Fibroblast of pulmonary artery (primary cell): Measurements from ENCODE around the gene LINC01488.

Experiments
- DNase-seq: peaks from one replicate; pipeline ENCODE4 v3.0.0-alpha.2; 2010; ENCODE audit warnings: low read depth
- H3K4me3 ChIP-seq: replicated peaks from 2 replicates; pipeline ENCODE4 v1.5.1; 2011; ENCODE audit warnings: low read depth, mild to moderate bottlenecking, control low read depth, low read length, moderate library complexity
- CTCF ChIP-seq: IDR thresholded peaks from 2 replicates; pipeline ENCODE4 v1.5.1; 2011; ENCODE audit warnings: mild to moderate bottlenecking, control low read depth, low read length, inconsistent platforms; ENCODE audit errors: missing control alignments

LINC01488 gene

GRCh38 chr11:69463995-69464960 is 17.2 kb upstream of the LINC01488 start:
- no peak overlapping the region for H3K4me3 ChIP-seq
- no peak for DNase-seq
- TF ChIP-seq CTCF: no peak

- no peak for DNase-seq
- TF ChIP-seq CTCF: no peak
- no peak overlapping the region for H3K4me3 ChIP-seq
Measured at GRCh38 chr11:69465236-69466000, 16.0 kb upstream of the LINC01488 start.

- no peak for DNase-seq
- no peak overlapping the region for H3K4me3 ChIP-seq
- no peak for TF ChIP-seq CTCF
Measured at GRCh38 chr11:69466039-69466438, 15.4 kb upstream of the LINC01488 start.

GRCh38 chr11:69467196-69467595 is 14.3 kb upstream of the LINC01488 start:
- H3K4me3 ChIP-seq: no peak overlapping the region
- TF ChIP-seq CTCF: no peak
- DNase-seq: no peak

- DNase-seq: no peak
- TF ChIP-seq CTCF: no peak
- H3K4me3 ChIP-seq: no peak overlapping the region
Measured at GRCh38 chr11:69467646-69468045, 13.8 kb upstream of the LINC01488 start.

- no peak for DNase-seq
- no peak overlapping the region for H3K4me3 ChIP-seq
- no peak for TF ChIP-seq CTCF
Measured at GRCh38 chr11:69468221-69468620, 13.2 kb upstream of the LINC01488 start.
